PC-9 (cell line): Measurements from ENCODE around the gene EPM2AIP1.

ENCODE experiments used
- CTCF ChIP-seq: fragments of 200-600 bp; sonication (generic); conservative IDR thresholded peaks from 2 replicates; pipeline ENCODE4 v1.6.1; 2017; ENCODE audit warnings: mixed run types, antibody characterized with exemption, mild to moderate bottlenecking, moderate library complexity
- EZH2 ChIP-seq: fragments of 200-600 bp; sonication (generic); IDR thresholded peaks from 2 replicates; pipeline ENCODE4 v1.8.0; 2017; ENCODE audit warnings: antibody characterized with exemption, low read depth

GRCh38 chr3:37024092-37024491, 31.2 kb upstream of the EPM2AIP1 start:
- TF ChIP-seq CTCF (peak; percentile 42), EZH2 (no peak)
